OCI-LY3 (cell line): ENCODE measurements around the gene GATAD2B.
A peak's percentile ranks its signal among the peaks of the same experiment; 100 is the strongest.

Experiments used
- H2AFZ ChIP-seq: fragments of 200-600, 300-600 bp; shearing (Covaris generic); 2 replicates; pipeline ENCODE4 v1.6.0; 2014; ENCODE audit warnings: antibody characterized with exemption, low read depth, low read length
- H3K27ac ChIP-seq: fragments of 200-600, 300-600 bp; sonication (generic); 2 replicates; pipeline ENCODE4 v1.5.1; 2014; ENCODE audit warnings: mild to moderate bottlenecking, low read length, moderate library complexity, mixed read lengths
- H3K27me3 ChIP-seq: fragments of 200-600, 300-600 bp; sonication (generic); 2 replicates; pipeline ENCODE4 v1.6.1; 2014; ENCODE audit warnings: low read depth, low read length, mixed read lengths
- H3K36me3 ChIP-seq: fragments of 200-600, 300-600 bp; sonication (generic); replicated peaks from 2 replicates; pipeline ENCODE3; 2014; ENCODE audit warnings: low read depth, low read length, mixed read lengths
- H3K4me1 ChIP-seq: fragments of 300-600, 200-600 bp; sonication (generic); 2 replicates; pipeline ENCODE4 v1.6.1; 2014; ENCODE audit warnings: low read length, mixed read lengths
- H3K4me2 ChIP-seq: fragments of 200-600, 300-600 bp; sonication (generic); 2 replicates; pipeline ENCODE4 v1.6.1; 2014; ENCODE audit warnings: low read length, mixed read lengths
- H3K4me3 ChIP-seq: fragments of 300-600, 200-600 bp; sonication (generic); 2 replicates; pipeline ENCODE4 v1.5.1; 2014; ENCODE audit warnings: antibody characterized with exemption, mild to moderate bottlenecking, low read length, moderate library complexity
- H3K79me2 ChIP-seq: fragments of 300-600, 200-600 bp; shearing (Covaris generic); 2 replicates; pipeline ENCODE4 v1.6.1; 2014; ENCODE audit warnings: mild to moderate bottlenecking, low read length, mixed read lengths
- H3K9ac ChIP-seq: fragments of 300-600, 200-600 bp; shearing (Covaris generic); 2 replicates; pipeline ENCODE4 v1.6.0; 2014; ENCODE audit warnings: mild to moderate bottlenecking, low read length, moderate library complexity
- H3K9me3 ChIP-seq: fragments of 200-600, 300-600 bp; shearing (Covaris generic); 2 replicates; pipeline ENCODE4 v1.6.1; 2014; ENCODE audit warnings: low read length, mixed read lengths; ENCODE audit not compliant: insufficient read depth
- H4K20me1 ChIP-seq: fragments of 200-600, 300-600 bp; sonication (generic); 2 replicates; pipeline ENCODE4 v1.6.1; 2016; ENCODE audit warnings: low read length, mixed read lengths; ENCODE audit not compliant: insufficient read depth
- CTCF ChIP-seq: fragments of 200-600, 300-600 bp; sonication (generic); IDR thresholded peaks from 2 replicates; pipeline ENCODE4 v1.5.1; 2014; ENCODE audit warnings: antibody characterized with exemption, low read length, low read depth
- EZH2phosphoT487 ChIP-seq: fragments of 200-600 bp; shearing (Covaris generic); IDR thresholded peaks from 2 replicates; pipeline ENCODE4 v1.6.1; 2018; ENCODE audit warnings: antibody characterized with exemption, mixed run types, low read depth

GATAD2B gene

GRCh38 chr1:153857505-153857904 lies 65.3 kb downstream of the GATAD2B start:
- Histone ChIP-seq H3K4me2 (no peak overlapping the region), H3K27ac (no peak overlapping the region), H3K36me3 (peaks cover 31% of the 10 kb centered on the region), H4K20me1 (peaks cover 53% of the 10 kb centered on the region), H3K79me2 (peaks cover 53% of the 10 kb centered on the region), H3K9me3 (peaks cover 3% of the 10 kb centered on the region; the same call in 1 of the 2 replicates), H3K4me1 (peaks cover 19% of the 10 kb centered on the region), H3K9ac (no peak overlapping the region), H3K4me3 (no peak overlapping the region), H3K27me3 (no peaks in the 10 kb centered on the region), H2AFZ (no peak overlapping the region)
- no peak for TF ChIP-seq EZH2phosphoT487
- no peak for TF ChIP-seq CTCF

- peaks cover 3% of the 10 kb centered on the region; the same call in 1 of the 2 replicates for H3K9me3 ChIP-seq
- H3K4me3 ChIP-seq = no peak overlapping the region
- H3K4me2 ChIP-seq = no peak overlapping the region
- no peaks in the 10 kb centered on the region for H3K27me3 ChIP-seq
- no peak overlapping the region for H2AFZ ChIP-seq
- peaks cover 23% of the 10 kb centered on the region for H3K4me1 ChIP-seq
- H3K27ac ChIP-seq = no peak overlapping the region
- peaks cover 32% of the 10 kb centered on the region for H3K36me3 ChIP-seq
- TF ChIP-seq CTCF (no peak), EZH2phosphoT487 (no peak)
- peaks cover 56% of the 10 kb centered on the region for H3K79me2 ChIP-seq
- H3K9ac ChIP-seq = no peak overlapping the region
- H4K20me1 ChIP-seq = peaks cover 53% of the 10 kb centered on the region
These were observed 66.0 kb downstream of the GATAD2B start for GRCh38 chr1:153856763-153857162.

- H3K9ac ChIP-seq = no peak overlapping the region
- H2AFZ ChIP-seq = no peak overlapping the region
- H3K27me3 ChIP-seq = no peaks in the 10 kb centered on the region
- peaks cover 3% of the 10 kb centered on the region; the same call in 1 of the 2 replicates for H3K9me3 ChIP-seq
- peaks cover 65% of the 10 kb centered on the region for H3K79me2 ChIP-seq
- H4K20me1 ChIP-seq = peaks cover 33% of the 10 kb centered on the region
- peaks cover 42% of the 10 kb centered on the region for H3K36me3 ChIP-seq
- no peak overlapping the region for H3K4me2 ChIP-seq
- H3K27ac ChIP-seq = no peak overlapping the region
- TF ChIP-seq EZH2phosphoT487 = no peak
- no peak for TF ChIP-seq CTCF
- H3K4me1 ChIP-seq = peaks cover 47% of the 10 kb centered on the region
- no peak overlapping the region for H3K4me3 ChIP-seq
These were observed 70.6 kb downstream of the GATAD2B start for GRCh38 chr1:153852170-153852569.

GRCh38 chr1:153849487-153850185 lies 73.1 kb downstream of the GATAD2B start:
- Histone ChIP-seq H3K27ac (peak overlapping the region; percentile 86), H2AFZ (no peak overlapping the region), H3K9ac (peak overlapping the region; percentile 64), H3K36me3 (peaks cover 33% of the 10 kb centered on the region), H3K4me3 (peak overlapping the region; percentile 59), H3K4me2 (peak overlapping the region; percentile 83), H3K27me3 (no peaks in the 10 kb centered on the region), H4K20me1 (peaks cover 31% of the 10 kb centered on the region), H3K79me2 (peaks cover 53% of the 10 kb centered on the region), H3K9me3 (peaks cover 3% of the 10 kb centered on the region; the same call in 1 of the 2 replicates), H3K4me1 (peaks cover 39% of the 10 kb centered on the region)
- TF ChIP-seq CTCF (no peak), EZH2phosphoT487 (no peak)
